K562 (cell line): ENCODE measurements around the gene HOXB7. TPM values are rescaled to one million over a fixed set of nuclear protein-coding genes. Genes with fewer than 3 reads are reported as not detected.

Source experiments
- BCOR ChIP-seq: fragments of 450-650 bp; IDR thresholded peaks from 2 replicates; pipeline ENCODE4 v1.6.1; 2016
- BRD9 ChIP-seq: fragments of 450-650 bp; IDR thresholded peaks from 2 replicates; pipeline ENCODE4 v1.6.1; 2018; ENCODE audit warnings: low read depth; ENCODE audit not compliant: partially characterized antibody
- CBX2 ChIP-seq: fragments of 200-600 bp; sonication (generic); IDR thresholded peaks from one replicate; pipeline ENCODE4 v1.6.1; 2012; ENCODE audit warnings: mild to moderate bottlenecking, low read length, inconsistent platforms; ENCODE audit not compliant: insufficient read depth, poor library complexity, severe bottlenecking
- HDGF ChIP-seq: fragments of 450-650 bp; IDR thresholded peaks from 2 replicates; pipeline ENCODE4 v1.6.1; 2016
- MCM7 ChIP-seq, 2 experiments: fragments of 450-650 bp; IDR thresholded peaks; 2 replicates each; pipeline ENCODE4 v1.6.1; 2016 to 2018
- MTF1 ChIP-seq: fragments of 250-450 bp; sonication (Bioruptor Pico); IDR thresholded peaks from 2 replicates; pipeline ENCODE4 v1.9.0; 2021; ENCODE audit warnings: moderate library complexity, mild to moderate bottlenecking, inconsistent platforms, borderline replicate concordance
- THRAP3 ChIP-seq: fragments of 450-650 bp; IDR thresholded peaks from 2 replicates; pipeline ENCODE4 v1.6.1; 2016; ENCODE audit warnings: mild to moderate bottlenecking, inconsistent platforms, borderline replicate concordance
- ZNF586 ChIP-seq: fragments of 450-650 bp; formaldehyde crosslinking; conservative IDR thresholded peaks from 2 replicates; pipeline ENCODE4 v1.4.0; 2020; ENCODE audit warnings: mild to moderate bottlenecking, moderate library complexity
- polyA plus RNA-seq, 8 experiments: library from polyadenylated mRNA; depleted of rRNA in 4 of 8; stranded (reverse) in 5 of 8; unstranded in 3 of 8; fragments of >200 nt; fragmentation: Nextera tagmentation in 2 of 8; fragmentation: Illumina TruSeq in 1 of 8; extraction: Ambion mirVana in 2 of 8; extraction: Trizol in 1 of 8; gene quantifications; 2 replicates each; pipeline versions ENCODE4 v1.2.1 to v1.2.3, GENCODE V29; 2011 to 2014; ENCODE audit warnings: inconsistent platforms in 1 of 8, missing spikeins in 1 of 8
- total RNA-seq, 7 experiments: library from RNA; depleted of rRNA in 6 of 7; stranded (reverse); fragments of >200 nt in 6 of 7; fragmentation: Illumina TruSeq in 2 of 7; extraction: Trizol in 2 of 7; gene quantifications; 2 replicates each; pipeline versions ENCODE4 v1.2.1 to v1.2.3, GENCODE V29; 2011 to 2021; ENCODE audit warnings: low replicate concordance in 1 of 7
- TF ChIP-seq, protein P1 (sequence below): fragments of 450-650 bp; IDR thresholded peaks from 2 replicates; pipeline ENCODE4 v1.6.1; 2018; ENCODE audit not compliant: partially characterized antibody
- TF ChIP-seq, protein P2 (sequence below), 2 experiments: fragments of 450-650 bp; IDR thresholded peaks; 2 replicates each; pipeline ENCODE4 v1.6.1; 2018; ENCODE audit warnings: mild to moderate bottlenecking in 2 of 2, low read depth in 1 of 2; ENCODE audit not compliant: partially characterized antibody in 2 of 2
- TF ChIP-seq, protein P3 (sequence below), 2 experiments: IDR thresholded peaks in 1 of 2; conservative IDR thresholded peaks in 1 of 2; 2 replicates each; pipeline ENCODE4 v1.6.1; 2016; ENCODE audit warnings: low read depth in 2 of 2, mild to moderate bottlenecking in 1 of 2, missing compliant biosample characterization in 1 of 2, missing genetic modification characterization in 1 of 2, moderate library complexity in 1 of 2
- TF ChIP-seq, protein P4 (sequence below): fragments of 450-650 bp; IDR thresholded peaks from 2 replicates; pipeline ENCODE4 v1.7.0; 2016; ENCODE audit warnings: borderline replicate concordance

Gene HOXB7
- total and polyA plus RNA-seq, 9 of the 15 experiments (the other 6 are each of a cell fraction or from before 2014, with no cell fraction given) = 5.5 to 16.7 (median 8.3) TPM

DNA sequence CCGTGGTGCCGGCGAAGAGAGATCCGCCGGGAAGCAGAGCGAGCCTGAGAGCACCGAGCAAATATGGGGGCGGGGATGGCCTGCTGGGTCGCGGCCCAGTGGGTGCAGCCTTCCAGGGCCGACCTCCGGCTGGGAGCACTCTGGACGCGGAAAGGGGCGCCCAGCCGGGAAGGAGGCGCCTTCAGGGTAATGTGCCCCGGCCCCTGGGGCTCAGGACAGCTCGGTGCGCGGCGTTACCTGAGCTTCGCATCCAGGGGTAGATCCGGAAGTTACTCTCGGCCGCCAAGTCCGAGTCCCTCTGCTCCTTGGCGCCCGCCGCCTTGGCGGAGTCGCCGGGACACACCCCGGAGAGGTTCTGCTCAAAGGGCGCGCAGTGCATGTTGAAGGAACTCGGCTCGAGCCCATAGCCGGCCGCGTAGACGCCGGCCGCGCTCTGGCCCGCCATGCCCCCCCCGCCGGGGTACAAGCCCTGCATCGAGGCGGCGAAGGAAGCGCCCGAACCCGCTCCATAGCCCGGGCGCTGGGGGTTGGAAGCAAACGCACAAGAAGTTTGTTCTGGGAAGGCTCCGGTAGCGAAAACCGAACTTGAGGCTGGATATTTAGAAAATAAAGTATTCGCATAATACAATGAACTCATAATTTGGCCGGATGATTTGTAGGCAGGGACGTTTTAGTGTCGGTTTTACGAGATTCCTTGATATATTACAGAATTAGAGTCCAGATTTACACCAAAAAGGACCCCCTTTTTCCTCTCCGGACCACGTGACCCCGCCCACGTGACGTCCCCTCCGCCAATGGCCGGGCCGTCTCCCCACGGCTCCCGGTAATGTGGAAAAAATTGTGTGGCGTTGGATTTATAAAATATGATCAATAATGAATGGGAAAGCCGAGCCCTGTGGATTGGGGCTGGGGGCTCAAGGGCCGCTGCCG, at the start of gene HOXB7 (continued):
- TF ChIP-seq, protein P1, sequence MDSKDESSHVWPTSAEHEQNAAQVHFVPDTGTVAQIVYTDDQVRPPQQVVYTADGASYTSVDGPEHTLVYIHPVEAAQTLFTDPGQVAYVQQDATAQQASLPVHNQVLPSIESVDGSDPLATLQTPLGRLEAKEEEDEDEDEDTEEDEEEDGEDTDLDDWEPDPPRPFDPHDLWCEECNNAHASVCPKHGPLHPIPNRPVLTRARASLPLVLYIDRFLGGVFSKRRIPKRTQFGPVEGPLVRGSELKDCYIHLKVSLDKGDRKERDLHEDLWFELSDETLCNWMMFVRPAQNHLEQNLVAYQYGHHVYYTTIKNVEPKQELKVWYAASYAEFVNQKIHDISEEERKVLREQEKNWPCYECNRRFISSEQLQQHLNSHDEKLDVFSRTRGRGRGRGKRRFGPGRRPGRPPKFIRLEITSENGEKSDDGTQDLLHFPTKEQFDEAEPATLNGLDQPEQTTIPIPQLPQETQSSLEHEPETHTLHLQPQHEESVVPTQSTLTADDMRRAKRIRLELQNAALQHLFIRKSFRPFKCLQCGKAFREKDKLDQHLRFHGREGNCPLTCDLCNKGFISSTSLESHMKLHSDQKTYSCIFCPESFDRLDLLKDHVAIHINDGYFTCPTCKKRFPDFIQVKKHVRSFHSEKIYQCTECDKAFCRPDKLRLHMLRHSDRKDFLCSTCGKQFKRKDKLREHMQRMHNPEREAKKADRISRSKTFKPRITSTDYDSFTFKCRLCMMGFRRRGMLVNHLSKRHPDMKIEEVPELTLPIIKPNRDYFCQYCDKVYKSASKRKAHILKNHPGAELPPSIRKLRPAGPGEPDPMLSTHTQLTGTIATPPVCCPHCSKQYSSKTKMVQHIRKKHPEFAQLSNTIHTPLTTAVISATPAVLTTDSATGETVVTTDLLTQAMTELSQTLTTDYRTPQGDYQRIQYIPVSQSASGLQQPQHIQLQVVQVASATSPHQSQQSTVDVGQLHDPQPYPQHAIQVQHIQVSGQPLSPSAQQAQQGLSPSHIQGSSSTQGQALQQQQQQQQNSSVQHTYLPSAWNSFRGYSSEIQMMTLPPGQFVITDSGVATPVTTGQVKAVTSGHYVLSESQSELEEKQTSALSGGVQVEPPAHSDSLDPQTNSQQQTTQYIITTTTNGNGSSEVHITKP = peak; percentile 56
- TF ChIP-seq, protein P2, sequence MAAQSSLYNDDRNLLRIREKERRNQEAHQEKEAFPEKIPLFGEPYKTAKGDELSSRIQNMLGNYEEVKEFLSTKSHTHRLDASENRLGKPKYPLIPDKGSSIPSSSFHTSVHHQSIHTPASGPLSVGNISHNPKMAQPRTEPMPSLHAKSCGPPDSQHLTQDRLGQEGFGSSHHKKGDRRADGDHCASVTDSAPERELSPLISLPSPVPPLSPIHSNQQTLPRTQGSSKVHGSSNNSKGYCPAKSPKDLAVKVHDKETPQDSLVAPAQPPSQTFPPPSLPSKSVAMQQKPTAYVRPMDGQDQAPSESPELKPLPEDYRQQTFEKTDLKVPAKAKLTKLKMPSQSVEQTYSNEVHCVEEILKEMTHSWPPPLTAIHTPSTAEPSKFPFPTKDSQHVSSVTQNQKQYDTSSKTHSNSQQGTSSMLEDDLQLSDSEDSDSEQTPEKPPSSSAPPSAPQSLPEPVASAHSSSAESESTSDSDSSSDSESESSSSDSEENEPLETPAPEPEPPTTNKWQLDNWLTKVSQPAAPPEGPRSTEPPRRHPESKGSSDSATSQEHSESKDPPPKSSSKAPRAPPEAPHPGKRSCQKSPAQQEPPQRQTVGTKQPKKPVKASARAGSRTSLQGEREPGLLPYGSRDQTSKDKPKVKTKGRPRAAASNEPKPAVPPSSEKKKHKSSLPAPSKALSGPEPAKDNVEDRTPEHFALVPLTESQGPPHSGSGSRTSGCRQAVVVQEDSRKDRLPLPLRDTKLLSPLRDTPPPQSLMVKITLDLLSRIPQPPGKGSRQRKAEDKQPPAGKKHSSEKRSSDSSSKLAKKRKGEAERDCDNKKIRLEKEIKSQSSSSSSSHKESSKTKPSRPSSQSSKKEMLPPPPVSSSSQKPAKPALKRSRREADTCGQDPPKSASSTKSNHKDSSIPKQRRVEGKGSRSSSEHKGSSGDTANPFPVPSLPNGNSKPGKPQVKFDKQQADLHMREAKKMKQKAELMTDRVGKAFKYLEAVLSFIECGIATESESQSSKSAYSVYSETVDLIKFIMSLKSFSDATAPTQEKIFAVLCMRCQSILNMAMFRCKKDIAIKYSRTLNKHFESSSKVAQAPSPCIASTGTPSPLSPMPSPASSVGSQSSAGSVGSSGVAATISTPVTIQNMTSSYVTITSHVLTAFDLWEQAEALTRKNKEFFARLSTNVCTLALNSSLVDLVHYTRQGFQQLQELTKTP (IDR thresholded peaks at IDR 0.05; ENCODE audit: low read depth in 1 of 2, partially characterized antibody in 2 of 2) = peak in 1 of 2 experiments; percentile 91
- TF ChIP-seq ZNF586 (CRISPR knock-in tag) = no peak
- TF ChIP-seq, protein P3, sequence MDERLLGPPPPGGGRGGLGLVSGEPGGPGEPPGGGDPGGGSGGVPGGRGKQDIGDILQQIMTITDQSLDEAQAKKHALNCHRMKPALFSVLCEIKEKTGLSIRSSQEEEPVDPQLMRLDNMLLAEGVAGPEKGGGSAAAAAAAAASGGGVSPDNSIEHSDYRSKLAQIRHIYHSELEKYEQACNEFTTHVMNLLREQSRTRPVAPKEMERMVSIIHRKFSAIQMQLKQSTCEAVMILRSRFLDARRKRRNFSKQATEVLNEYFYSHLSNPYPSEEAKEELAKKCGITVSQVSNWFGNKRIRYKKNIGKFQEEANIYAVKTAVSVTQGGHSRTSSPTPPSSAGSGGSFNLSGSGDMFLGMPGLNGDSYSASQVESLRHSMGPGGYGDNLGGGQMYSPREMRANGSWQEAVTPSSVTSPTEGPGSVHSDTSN (CRISPR knock-in tag; IDR thresholded peaks at IDR 0.05; ENCODE audit: low read depth) = no peak
- TF ChIP-seq, protein P3 (tag; conservative IDR thresholded peaks at IDR 0.05; ENCODE audit: low read depth) = no peak
- no peak for TF ChIP-seq BCOR
- no peak for TF ChIP-seq MTF1 (CRISPR knock-in tag)
- no peak for TF ChIP-seq MCM7 (IDR thresholded peaks at IDR 0.05)
- TF ChIP-seq, protein P4, sequence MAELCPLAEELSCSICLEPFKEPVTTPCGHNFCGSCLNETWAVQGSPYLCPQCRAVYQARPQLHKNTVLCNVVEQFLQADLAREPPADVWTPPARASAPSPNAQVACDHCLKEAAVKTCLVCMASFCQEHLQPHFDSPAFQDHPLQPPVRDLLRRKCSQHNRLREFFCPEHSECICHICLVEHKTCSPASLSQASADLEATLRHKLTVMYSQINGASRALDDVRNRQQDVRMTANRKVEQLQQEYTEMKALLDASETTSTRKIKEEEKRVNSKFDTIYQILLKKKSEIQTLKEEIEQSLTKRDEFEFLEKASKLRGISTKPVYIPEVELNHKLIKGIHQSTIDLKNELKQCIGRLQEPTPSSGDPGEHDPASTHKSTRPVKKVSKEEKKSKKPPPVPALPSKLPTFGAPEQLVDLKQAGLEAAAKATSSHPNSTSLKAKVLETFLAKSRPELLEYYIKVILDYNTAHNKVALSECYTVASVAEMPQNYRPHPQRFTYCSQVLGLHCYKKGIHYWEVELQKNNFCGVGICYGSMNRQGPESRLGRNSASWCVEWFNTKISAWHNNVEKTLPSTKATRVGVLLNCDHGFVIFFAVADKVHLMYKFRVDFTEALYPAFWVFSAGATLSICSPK = no peak
- TF ChIP-seq HDGF = no peak
- no peak for TF ChIP-seq THRAP3
- peak; percentile 46 for TF ChIP-seq BRD9
- no peak for TF ChIP-seq CBX2
